SW480 (cell line): Measurements from ENCODE around the gene SSBP2.

Experiments
- DNase-seq: peaks from one replicate; pipeline ENCODE4 v3.0.0-alpha.2; 2016; ENCODE audit warnings: low spot score

SSBP2 gene

DNA sequence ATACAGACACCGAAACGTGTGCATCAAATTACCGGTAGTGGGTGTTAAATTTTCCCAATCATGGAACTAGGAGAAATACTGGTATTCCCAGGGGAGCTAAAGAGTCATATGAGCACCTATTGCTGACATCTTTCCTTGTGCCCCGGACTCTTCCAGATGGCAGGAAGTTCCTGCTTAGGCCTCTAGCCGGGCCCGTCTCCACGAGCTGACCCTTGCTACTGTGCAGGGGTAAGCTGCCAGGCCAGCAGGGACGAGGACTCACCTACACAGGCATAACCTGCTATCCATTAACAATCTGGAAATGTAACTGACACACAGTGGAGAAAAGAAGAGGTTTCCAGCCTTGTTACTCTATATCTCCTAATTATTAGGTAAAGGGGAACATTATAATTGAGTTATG, 16.2 kb upstream of the SSBP2 start:
- DNase-seq: no peak

DNA sequence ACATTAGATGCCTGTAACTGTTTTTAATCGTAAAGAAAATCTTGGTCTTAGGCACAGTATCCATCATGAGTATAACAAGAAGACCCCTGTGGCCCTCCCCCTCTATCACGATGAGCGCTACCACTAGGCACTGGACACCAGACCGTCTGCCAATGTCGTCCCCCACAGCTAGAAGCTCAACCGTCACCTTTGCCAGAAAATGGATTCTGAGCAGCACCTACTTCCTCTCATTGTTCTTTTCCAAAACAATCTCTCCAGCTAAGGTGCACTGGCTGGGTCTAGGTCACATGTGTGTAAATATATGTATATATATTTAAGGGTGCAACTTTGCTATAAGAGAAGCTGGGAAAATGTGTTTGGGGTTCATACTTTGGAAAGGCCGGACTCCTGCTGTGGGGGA, 15.7 kb upstream of the SSBP2 start:
- no peak for DNase-seq

DNA sequence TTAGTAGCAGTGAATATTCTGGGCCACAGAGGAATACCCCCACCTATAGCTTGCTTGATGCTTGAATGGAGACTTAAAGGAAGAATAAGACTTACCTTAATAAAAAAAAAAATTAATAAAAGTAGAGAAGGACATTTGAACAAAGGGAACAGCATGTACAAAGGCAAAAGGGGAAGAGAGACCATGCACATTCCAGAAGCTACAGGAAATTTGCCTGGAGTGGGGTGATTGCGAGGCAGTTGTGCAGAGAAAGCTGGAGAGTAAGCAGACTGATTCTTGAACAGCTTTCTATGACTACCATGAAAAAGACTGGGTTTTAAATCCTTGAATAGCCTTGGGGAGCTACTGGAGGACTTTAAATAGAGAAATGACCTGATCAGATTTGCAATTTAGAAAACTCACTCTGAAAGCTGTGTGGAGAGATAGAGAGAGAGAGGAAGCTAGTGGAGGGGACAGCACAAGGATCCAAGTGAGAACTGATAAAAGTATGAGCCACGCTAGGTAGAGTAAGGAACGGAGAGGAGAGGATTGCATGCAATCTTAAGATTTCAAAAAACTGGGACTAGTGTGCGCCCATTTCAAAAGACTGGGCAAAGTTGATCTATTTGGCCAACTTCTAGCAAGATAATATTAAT, 12.5 kb upstream of the SSBP2 start:
- DNase-seq: no peak

DNA sequence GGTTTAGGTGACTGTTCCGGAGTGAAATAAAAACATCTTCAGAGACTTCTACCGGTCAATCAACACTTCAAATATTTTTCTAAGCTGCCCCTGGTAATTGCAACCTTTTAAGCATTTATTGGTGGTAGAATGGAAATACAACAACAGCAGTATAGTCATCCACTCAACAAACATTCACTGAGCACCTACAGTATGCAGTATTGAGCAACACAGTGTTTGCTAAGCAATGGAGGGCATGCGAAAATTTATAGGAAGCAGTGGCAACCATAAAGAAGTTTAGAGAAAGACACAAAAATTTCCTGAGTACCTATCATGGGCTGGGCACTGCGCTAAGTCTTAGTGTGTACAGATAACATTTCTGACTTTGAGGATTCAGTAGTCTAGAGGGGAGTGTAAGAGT, 12.0 kb upstream of the SSBP2 start:
- DNase-seq: no peak

DNA sequence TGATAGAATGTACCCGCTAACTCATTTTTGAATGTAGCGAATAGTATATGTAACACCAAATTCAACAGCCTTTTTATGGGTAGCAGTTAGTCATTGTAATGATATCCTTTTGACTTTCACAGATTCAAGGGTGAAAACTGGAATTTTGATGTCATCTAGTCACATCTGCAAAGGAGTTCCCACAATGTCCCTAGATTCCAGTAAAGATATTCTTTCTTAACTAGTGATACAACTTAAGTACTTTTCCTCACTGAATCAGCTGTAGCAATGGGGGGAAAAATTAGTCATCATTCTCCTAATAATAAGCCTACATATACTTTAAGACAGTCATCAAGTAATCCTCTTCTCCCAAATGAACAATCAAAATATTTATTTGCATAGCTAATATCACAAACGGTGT, 11.5 kb upstream of the SSBP2 start:
- no peak for DNase-seq

DNA sequence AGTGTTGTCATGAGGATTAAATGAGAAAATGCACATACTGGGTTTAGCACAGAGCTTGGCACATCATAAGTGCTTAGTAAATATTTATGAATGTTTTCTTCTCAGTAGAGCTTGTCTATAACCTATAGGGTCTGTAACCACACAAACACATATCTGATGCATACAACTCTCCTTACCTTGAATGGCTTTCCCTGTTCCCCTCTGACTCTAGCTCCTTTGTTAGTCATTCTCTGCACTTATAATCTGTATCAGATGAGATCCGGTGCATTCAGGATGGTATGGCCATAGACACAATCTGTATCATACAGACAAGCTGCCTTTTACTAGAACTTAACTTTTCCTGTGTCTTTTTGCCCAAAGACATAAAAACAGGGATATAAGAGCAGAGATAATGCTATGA, 11.1 kb upstream of the SSBP2 start:
- no peak for DNase-seq

DNA sequence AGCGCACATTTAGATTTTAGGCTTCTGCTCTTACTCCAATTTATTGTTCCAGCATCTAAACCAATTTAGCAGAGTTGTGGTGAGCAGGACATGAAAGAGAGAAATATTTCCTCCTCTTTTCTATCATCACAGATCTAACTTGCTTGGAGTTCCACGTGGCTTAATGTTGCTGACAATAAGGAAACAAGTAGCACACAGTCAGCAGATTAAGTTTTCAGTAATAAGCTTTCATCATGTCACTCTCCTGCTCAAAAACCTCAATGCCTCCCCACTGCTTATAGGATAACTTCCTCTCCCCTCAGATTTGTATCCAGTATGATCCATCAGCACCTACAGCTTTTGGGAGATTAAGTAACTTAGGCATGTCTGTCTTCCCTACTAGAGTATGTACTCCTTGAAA, 10.4 kb upstream of the SSBP2 start:
- no peak for DNase-seq

DNA sequence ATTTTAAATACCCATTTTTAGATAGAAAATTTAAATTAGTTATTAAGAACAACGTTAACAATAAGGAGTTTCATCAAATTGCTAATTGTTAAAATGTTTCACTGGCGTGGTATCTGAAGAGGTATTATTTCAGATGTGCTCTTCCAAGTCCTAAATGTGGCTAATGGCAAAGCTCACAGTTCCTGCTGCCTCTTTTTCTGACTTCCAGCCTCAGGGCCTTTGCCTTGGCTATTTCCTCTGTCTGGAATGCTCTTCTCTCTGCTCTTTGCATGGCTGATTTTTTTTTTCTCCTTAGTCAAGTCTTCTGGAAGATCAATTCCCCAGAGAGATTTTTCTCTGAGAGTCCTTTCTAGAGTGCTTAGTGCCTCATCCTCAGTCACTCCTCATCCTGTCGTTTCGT, 9.6 kb upstream of the SSBP2 start:
- DNase-seq: no peak

DNA sequence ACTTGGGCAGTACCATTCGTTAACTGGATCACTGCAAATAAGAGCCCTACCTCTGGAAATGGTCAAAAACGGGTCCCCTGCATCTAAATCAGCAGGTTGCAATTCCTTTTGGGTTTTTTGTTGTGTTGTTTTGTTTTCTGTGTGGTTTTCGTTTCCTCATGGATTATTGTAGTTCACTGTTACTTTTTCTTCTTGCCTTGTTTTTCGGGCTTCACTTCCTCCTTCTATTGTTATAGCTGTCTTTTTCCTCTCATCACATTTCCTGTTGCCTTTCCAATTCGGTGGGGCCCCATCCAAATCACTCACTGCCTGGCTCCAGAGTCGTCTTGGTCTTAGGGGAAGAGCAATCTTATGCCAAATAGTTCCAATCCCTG, 8.7 kb upstream of the SSBP2 start:
- DNase-seq: no peak

DNA sequence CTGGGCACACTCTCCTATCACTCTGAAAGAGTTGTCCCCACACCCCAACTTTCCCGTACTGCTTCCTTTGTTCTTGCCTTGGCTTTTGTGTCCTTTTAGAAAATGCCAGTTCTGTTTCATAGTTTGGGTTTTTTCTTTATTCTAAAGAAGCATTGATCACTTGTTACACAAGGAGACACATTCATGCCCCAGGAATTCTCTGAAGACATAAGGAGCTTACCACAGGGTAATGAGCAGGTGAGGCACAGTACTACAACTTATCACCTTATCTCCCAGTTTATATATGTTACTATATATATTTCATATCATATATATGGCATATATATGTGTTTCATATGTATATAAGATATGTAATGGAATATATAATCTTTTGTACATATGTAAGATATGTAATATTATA, 6.5 kb upstream of the SSBP2 start:
- DNase-seq: no peak

DNA sequence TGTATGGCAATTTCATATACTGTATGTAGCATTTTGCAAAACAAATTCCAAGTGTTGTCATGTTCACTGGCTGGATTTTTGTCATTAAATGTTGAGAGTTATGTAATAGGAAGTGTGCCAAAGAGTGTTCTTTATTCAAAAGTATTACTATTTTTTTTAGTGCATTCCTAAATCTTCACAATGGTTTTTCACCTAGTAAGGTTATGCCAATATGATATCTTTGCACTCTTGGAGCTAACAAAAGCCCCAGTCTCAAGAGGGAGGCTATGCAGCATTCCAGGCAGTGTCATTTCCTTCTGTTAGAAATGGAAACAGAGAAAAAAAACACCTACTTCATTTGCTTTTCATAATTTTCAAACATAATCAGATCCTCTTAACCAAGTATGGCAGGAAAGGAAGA, 5.1 kb upstream of the SSBP2 start:
- no peak for DNase-seq

DNA sequence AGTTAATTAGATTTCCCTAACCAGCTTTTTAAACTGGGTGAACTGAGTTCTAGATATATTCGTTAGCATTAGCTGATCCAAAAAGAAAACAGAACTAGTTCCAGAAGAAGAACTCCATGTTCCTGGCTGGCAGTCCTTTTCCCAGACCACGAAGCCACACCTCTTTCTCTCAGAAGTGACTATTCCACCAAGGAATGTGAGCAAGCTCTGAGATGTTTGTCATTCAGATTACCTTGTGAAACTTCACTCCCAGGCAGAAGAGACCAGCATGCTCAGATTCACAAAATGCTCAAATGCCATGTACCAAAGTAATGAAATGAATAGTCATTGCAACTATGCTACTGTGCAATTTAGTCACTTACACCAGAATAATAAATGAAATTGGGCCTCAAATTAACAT, 4.4 kb upstream of the SSBP2 start:
- peak; percentile 69 for DNase-seq

DNA sequence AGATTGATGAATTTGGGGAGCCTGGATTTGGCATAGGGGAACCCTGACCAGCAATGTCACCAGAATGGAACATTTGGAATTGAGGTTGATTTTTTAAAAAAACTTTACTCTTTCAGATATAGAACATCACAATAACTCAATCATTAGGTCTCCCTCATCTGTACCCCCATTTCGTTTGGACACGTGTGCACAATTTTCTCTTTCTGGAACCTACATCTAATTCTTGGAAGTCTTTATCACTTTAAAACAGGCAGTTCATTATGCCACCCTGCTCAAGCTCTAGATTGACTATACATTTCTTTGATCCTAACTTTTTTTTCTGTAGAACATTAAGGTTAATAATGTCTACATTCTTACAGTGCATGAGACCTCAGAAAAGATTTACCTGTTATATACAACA, 3.7 kb upstream of the SSBP2 start:
- no peak for DNase-seq

DNA sequence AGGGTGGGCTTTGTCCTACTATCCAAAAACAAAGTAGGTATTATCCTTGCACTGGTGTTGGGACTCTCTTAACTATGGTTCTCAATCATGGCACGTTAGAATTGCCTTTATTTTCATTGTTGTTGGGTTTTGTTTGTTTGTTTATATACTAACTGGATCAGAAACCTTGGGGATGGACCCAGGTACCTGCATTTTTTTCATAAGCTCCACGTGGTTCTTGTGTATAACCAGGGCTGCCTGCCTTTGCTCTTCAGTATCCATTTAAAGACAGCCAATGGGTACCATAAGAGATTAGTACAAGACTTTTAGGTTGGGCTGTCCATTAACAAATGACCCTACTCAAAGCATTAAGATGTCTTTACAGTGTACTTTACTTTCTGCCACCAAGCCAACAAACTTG, 2.5 kb upstream of the SSBP2 start:
- no peak for DNase-seq

DNA sequence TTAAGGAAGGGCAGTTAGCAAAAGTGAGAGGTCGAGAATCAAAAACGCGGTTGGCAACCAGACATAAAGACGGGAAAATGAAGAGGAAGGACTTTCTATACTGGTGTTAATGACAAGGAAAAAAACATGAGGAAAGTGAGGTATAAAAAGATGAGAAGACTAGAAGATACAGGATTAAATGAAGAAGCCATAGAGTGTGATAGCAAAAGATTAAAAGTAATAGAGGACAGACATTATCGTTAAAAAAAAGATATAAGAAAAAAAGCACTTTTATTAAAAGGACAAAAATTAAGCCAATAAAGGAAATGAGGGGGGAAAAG, 1.7 kb upstream of the SSBP2 start:
- DNase-seq: no peak

DNA sequence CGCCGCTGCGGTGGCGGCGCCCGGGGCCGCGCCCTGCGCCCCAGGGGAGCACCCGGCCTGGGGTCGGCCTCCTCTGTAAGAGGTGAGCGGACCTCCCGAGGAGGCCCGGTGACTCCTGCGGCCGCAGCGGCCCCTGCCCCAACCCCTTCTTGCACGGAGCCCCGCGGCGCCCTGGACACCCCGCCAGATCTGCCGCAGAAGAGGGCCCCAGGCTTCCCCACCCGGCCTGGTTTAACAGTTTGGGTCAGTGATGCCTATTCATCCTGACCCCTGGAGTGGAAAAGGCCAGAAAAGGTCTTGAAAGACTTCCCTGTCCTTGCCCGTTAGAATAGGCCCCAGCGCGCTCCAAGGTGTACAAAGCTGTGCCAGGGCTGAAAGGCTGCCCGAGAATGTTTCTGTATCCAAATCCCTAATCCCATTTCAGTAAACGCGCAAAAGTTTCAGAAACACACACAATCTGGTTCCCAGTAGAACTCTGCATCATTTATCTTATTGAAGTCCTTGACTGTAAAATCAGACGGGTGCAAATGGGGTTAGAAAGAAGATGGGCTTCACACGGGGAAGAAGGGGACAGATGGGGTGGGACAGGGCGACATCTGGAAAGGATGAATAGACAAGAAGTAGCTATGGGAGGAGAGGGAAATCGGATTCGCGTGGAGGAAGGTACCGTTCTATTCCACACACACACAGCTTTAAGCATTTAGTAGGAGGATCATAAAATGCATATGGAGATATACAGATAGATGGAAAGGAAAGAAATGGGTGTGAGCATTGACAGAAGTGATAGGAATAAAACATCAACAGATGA, 1.1 kb upstream of the SSBP2 start:
- DNase-seq: no peak

DNA sequence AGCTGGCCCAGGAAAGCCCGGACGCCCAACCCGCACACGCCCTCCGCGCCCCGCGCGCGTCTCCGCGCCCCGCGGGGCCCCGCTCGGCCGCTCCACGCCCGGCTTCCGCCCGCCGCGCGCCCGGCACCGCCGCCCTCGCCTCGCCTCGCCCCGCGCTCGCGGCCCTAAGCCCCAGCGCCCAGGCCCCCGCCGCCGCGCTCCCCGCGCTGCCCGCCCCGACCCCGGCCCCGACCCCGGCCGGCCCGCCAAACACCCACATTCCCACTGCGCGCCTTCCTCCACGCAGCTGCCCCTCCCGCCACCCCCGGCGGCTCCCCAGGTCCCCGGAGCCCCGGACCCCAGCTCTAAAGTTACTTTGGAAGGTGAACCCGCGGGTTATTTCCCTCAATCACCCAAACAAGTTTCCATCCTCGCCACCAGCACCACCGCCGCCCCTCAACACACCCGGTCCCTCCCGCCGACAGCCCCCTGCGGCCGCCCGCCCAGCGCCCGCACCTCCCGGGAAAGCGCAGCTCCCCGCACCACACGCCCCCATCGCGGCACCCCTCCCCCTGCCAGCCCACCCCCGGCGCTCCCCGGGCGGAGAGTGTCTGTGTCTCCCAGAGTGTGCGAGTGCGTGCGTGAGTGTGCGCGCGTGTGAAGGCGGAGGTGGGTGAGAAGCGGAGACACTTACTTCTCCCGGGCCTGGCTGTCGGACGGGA, 439 bp downstream of the SSBP2 start:
- DNase-seq: peak; percentile 11

DNA sequence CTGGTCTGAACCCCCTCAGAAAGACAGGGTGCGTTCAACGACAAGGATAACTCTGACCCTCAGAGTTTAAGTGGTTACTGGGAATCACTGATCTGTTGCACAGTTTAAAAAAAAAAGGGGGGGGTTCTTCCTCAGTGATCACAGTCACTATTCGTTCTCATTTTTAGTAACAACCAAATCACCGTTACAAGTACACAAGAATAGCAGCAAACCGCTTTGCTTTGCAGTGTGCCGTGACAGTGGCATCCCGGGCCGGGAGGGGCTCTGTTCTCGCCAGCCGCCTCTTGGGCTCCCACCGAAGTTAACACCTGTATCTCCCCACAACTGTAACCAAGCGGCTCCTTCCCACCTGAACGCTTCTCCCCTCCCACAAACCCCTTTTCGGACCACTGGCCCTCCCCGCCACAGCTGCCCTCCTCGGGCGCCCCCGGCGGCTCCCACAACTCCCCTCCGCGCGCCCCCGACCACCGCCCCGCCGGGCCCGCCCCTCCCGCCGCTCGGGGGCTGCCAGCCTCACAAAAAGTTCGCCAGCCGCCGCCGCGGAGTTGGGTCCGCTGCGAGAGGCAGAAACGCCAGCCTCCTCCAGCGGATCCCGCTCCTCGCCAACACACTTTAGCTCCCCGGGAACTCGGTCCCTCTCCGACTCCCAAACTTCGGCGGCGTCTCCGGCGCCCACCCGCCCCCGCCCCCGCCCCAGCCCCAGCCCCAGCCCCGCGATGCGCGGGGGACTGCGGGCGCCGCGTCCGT, 1.2 kb downstream of the SSBP2 start:
- DNase-seq: peak; percentile 42

DNA sequence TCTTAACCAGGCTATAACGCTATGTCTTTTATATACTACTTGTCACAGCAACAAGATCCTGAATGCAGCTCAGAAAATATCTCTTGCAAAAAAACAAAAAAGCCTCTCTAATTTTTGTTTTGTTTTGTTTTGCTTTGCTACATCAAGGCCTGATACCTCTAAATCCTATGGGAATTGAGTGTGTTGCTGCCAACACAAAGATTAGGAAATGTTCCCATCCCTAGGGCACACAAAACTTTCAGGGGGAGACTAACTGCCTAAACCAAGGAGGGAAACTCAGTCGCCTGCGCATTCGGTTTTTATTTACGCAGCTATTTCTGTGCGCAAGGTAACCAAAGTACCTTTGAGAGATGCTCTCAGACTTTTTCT, 1.7 kb downstream of the SSBP2 start:
- no peak for DNase-seq

DNA sequence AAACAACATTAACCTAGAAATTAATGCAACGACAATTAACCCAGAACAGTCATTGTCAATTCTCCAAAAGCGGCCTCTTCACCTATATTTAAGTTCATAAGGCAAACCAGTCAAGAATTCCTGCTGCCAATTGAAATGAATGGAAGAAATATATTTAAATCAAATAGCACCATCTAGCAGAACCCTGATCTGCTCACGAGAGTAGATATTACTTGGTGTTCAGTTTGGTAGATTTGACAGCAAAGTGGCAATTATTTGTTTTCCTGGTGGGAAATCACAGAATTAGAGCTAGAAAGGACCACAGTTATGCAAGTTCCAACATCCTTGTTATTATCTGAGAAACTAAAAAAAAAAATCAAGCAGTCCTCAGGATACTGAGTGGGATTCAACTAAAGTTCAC, 2.3 kb downstream of the SSBP2 start:
- no peak for DNase-seq

DNA sequence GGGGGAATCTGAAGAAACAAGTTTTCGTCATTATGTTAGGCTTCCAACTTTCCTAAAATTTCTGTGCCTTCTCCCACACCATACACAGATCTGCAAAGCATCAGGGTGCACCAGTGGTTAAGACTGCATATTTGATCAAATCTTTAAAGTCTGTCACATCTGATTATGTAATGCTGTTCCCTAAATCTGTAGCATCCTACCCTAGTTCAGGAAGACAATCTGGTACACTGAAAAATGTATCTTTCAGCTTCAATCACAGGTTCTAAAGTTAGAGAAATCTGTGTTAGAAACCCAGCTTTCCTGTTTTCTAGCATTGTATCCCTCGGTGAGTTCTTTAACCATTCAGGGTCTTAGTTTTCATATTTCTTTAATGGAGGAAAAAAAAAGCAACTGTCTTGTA, 3.9 kb downstream of the SSBP2 start:
- DNase-seq: no peak

DNA sequence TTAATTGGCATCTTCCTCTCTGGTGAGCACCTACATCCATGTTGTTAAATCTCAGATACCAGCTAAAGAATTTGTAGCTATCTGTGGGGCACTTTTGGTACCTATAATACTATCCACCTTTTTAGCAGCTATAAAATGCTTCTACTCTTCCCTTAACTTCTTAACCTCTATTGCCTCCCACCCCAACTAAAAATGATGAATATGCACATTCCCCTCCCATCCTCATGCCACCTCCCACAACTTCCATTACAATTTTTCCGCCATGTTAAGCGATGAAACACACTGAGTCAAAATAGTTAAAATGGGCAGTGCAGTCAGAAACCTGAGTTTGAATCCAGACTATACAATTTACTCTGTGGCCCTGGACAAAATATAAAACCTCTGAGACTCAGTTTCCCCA, 10.1 kb downstream of the SSBP2 start:
- no peak for DNase-seq

DNA sequence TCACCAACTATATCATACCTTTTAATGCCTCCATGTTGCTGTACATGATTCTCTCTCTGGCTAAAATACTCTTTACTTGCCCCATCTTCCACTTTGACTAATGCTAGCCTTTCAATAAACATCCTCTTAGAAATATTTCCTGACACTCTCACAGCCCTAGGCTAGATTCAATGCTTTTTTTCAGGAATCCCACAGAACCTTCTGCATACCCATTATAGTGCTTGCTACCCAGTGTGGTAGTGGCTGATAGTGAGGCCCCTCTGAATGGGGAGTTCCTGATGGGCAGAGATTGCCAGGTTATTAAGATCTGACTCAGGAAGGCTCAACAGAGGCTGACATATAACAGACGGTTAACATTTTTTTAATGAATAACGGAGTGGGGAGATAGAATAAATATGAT, 11.6 kb downstream of the SSBP2 start:
- DNase-seq: no peak
